Measurements from ENCODE around the gene VSTM2B.
A peak's percentile ranks its signal among the peaks of the same experiment; 100 is the strongest.
"Not testable (repeated sequence)": the region's sequence is repeated elsewhere in the genome, so short reads cannot be mapped to it uniquely, and the experiment has no call there.

The VSTM2B gene

GRCh38 chr19:29548483-29549085, 22.8 kb downstream of the VSTM2B start:
- no peak for DNase-seq

- no peak for DNase-seq
Observed at GRCh38 chr19:29549105-29550070, 23.6 kb downstream of the VSTM2B start.

- DNase-seq: no peak
Observed at GRCh38 chr19:29550896-29551295, 25.1 kb downstream of the VSTM2B start.

GRCh38 chr19:29551774-29552173, 26.0 kb downstream of the VSTM2B start:
- no peak for DNase-seq

- no peak for DNase-seq
Observed at GRCh38 chr19:29552454-29553280, 26.9 kb downstream of the VSTM2B start.

GRCh38 chr19:29554149-29554548, 28.4 kb downstream of the VSTM2B start:
- DNase-seq: no peak

- DNase-seq: not testable (repeated sequence)
Observed at GRCh38 chr19:29559110-29559509, 33.3 kb downstream of the VSTM2B start.

GRCh38 chr19:29559743-29560142, 33.9 kb downstream of the VSTM2B start:
- no peak for DNase-seq

GRCh38 chr19:29560313-29561075, 34.7 kb downstream of the VSTM2B start:
- DNase-seq: peak; percentile 10

- no peak for DNase-seq
Observed at GRCh38 chr19:29561601-29562000, 35.8 kb downstream of the VSTM2B start.

GRCh38 chr19:29562299-29563297, 36.8 kb downstream of the VSTM2B start:
- no peak for DNase-seq

GRCh38 chr19:29563486-29564101, 37.8 kb downstream of the VSTM2B start:
- no peak for DNase-seq

- DNase-seq: peak; percentile 74
Observed at GRCh38 chr19:29564574-29565005, 38.8 kb downstream of the VSTM2B start.

- no peak for DNase-seq
Observed at GRCh38 chr19:29565171-29565570, 39.4 kb downstream of the VSTM2B start.

- DNase-seq: no peak
Observed at GRCh38 chr19:29566496-29567054, 40.8 kb downstream of the VSTM2B start.

- DNase-seq: no peak
Observed at GRCh38 chr19:29567366-29567915, 41.6 kb downstream of the VSTM2B start.

- no peak for DNase-seq
Observed at GRCh38 chr19:29568036-29569025, 42.5 kb downstream of the VSTM2B start.

- DNase-seq: no peak
Observed at GRCh38 chr19:29569038-29569911, 43.5 kb downstream of the VSTM2B start.
